GM19452 (cell line): ENCODE data around the gene POLR2L.

ENCODE experiments used
- ATAC-seq: cut with Tn5 transposase; IDR thresholded peaks from one replicate; pipeline ENCODE4 v1.9.1; 2021; ENCODE audit not compliant: unreplicated experiment

Gene POLR2L

DNA sequence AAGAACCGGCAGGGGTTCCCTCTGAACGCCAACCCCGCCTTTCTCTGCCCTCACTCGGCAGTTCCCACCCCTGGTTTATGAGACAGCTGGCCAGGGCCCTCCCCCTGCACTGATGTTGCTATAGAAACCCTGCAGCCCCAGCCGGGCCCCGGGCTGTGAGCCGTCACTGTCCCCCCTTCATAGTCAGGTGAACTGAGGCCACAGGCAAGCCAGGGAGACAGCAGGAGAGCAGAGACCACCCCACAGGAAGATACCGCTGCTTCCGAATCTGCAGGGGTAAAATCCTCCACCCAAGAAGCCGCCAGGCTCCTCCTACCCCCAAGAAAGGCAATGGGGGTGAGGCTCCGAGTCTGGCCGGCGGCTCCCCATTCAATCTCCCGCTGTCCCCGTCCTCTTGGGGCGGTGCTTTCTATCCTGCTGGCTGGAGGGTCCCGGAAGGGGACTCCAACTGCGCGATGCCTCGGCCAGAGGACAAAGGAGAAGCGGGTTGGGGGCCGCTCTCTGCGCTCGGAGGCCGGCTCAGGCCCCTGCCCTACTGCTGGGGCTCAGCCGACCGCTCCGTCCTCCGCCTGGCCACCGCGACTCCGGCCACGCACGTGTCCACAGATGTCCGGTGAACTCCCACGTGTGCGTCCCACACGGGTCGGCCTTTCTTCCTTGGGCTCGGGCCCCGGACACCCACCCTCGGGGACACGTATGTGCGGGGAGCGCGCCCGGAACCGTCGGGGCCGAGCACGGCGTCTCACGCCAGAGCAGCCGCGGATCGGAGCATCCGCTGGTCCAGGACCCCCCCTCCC, 44.8 kb downstream of the POLR2L start:
- peak; percentile 51 for ATAC-seq

- ATAC-seq = no peak
Measured at GRCh38 chr11:796565-797295, 45.6 kb downstream of the POLR2L start.

DNA sequence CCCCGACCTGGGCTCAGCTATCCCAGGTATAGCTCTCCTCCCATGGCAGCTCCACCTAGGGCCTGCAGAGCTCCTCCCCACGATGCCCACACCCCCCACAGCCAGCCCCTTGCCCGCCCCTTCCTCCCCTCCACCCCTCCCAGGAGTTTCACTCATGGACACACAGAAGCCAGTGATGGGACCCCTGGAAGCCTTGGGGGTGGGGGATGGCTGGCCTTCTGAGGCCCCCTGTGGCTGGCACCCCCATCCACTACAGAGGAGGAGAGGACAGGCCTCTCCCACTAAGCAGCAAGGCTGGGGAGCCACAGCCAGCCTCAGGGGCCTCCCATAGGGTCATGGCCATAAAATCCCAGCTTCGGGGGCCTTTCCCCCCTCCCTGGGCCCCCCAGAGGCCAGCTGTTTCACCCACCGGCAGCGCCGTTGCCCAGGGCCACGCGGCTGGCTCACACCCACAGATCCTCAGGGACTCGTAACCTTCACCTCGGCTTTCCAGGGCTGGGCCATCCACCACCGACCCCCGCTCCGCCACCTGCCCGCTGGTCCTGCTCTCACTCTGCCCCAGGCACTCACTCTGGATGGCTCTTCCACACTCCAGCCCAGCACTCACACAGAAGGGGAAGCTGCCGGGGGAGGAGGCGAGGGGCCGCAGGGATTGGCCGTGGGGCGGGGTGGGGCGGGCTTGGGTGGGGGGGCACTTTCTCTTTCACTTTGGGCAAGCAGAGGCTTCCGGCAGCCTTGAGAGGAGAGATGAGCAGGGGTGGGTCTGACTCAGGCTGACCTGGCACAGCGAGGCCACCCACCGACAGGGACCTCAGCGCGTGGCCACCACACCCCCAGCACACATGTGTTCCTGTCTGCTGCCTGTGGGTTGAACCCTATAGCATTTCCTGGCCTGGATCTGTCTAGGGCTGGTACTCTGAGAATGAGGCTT, 46.4 kb downstream of the POLR2L start:
- ATAC-seq = no peak

- ATAC-seq = no peak
Measured at GRCh38 chr11:794766-795633, 47.3 kb downstream of the POLR2L start.

DNA sequence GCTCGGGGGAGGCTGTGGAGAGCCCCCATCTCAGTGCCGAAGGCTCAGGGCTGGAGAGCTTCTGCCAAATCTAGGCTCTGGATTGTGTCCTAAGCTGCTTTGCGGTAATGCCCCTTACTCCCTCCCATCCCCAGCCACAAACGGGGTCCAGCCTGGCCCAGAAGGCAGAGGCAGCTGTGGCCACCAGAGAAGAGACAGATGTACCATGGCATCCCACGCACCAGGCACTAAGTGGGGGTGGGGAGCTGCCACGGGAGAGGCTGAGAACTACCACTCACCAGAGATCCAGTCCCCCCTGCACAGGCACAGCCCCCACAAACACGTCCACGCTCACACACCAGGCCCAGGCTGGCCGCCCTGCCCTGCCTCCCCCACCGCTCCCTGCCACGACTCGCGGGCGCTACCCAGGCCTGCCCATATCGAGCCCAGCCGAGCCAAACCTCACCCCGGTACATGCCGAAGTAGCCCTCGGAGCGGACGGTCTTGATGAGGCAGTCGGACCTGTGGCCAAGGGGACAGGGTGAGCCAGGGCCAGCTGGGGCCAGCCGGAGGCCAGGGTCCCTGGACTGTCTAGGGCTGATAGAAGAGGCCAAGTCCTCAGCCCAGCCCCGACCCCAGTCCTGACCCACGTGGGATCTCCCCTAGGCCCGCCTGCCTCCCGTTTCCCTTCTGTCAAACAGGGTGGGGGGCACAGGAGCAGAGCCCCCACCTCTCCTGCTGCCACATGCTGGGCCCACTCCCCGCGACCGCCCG, 48.1 kb downstream of the POLR2L start:
- no peak for ATAC-seq

GRCh38 chr11:793556-793955, 48.8 kb downstream of the POLR2L start:
- ATAC-seq = no peak

DNA sequence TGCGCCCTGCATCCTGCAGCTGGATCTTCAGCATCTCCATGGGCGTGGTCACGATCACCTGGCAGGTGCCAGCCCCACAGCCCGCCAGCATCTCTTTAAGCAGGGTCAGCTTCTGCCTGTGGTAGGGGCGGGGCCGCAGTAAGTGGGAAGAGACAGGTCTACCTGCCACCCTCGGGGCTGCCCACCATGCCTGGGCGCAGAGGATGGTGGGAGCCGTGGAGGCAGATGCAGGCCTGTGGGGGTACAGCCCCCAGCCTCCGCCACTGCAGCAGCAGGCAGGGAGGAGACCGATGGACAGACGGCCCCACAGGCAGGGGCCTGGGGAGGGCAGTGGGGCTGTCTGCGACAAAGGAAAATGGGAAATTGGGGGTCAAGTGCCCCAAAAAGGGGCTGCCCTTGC, 49.5 kb downstream of the POLR2L start:
- no peak for ATAC-seq

- no peak for ATAC-seq
Measured at GRCh38 chr11:792535-792821, 49.9 kb downstream of the POLR2L start.

GRCh38 chr11:791658-792534, 50.4 kb downstream of the POLR2L start:
- ATAC-seq = no peak

- ATAC-seq = no peak
Measured at GRCh38 chr11:790721-791564, 51.4 kb downstream of the POLR2L start.

DNA sequence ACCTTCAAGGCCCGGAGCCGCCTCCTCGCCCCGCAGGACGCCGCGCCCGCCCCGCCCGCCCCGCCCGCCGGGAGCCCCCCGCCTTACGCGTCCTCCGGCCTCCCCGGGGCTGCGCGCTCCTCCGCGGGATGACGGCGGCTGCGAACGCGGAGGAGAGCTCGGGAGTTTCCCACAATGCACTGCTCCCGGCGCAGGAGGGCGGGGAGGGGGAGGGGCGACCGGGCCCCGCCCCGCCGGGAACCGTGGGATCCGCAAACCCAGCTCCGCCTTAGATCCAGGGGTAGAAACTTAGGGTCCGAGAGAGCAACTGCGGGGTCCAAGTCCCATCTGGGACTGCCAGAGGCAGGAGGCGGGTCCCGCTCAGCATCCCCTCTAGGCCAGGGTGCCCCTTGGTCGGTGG, 52.4 kb downstream of the POLR2L start, which contains the start of gene CEND1:
Gene CEND1, minus strand, starts transcription at position 148 of the 400 bp plus-strand sequence. CDS start 1,514 bp downstream, outside the sequence.
- no peak for ATAC-seq
